Measurements from ENCODE around the gene LSP1.

The LSP1 gene

GRCh38 chr11:1847006-1847735, 5.7 kb upstream of the LSP1 start:
- DNase-seq: no peak
- no peaks in the 10 kb centered on the region for H3K9me3 Mint-ChIP-seq
- H3K4me3 Mint-ChIP-seq: no peak overlapping the region
- H3K4me1 Mint-ChIP-seq (ENCODE audit: low read depth): peaks cover 80% of the 10 kb centered on the region
- H3K27ac Mint-ChIP-seq: no peak overlapping the region
- H3K27me3 Mint-ChIP-seq: no peaks in the 10 kb centered on the region
- no peaks in the 10 kb centered on the region for H3K36me3 Mint-ChIP-seq (ENCODE audit: low read depth)

GRCh38 chr11:1847926-1848639, 4.8 kb upstream of the LSP1 start:
- H3K27me3 Mint-ChIP-seq: no peaks in the 10 kb centered on the region
- H3K27ac Mint-ChIP-seq: peak overlapping the region; percentile 33
- H3K9me3 Mint-ChIP-seq: no peaks in the 10 kb centered on the region
- peaks cover 89% of the 10 kb centered on the region for H3K4me1 Mint-ChIP-seq (ENCODE audit: low read depth)
- peaks cover 3% of the 10 kb centered on the region for H3K36me3 Mint-ChIP-seq (ENCODE audit: low read depth)
- H3K4me3 Mint-ChIP-seq: no peak overlapping the region
- DNase-seq: no peak

- H3K27ac Mint-ChIP-seq: peak overlapping the region; percentile 95
- no peak overlapping the region for H3K4me3 Mint-ChIP-seq
- peaks cover 11% of the 10 kb centered on the region for H3K36me3 Mint-ChIP-seq (ENCODE audit: low read depth)
- DNase-seq: no peak
- no peaks in the 10 kb centered on the region for H3K27me3 Mint-ChIP-seq
- peaks cover 87% of the 10 kb centered on the region for H3K4me1 Mint-ChIP-seq (ENCODE audit: low read depth)
- no peaks in the 10 kb centered on the region for H3K9me3 Mint-ChIP-seq
Measured at GRCh38 chr11:1848640-1849430, 4.0 kb upstream of the LSP1 start.

- H3K4me3 Mint-ChIP-seq: peak overlapping the region; percentile 94
- no peaks in the 10 kb centered on the region for H3K9me3 Mint-ChIP-seq
- peaks cover 82% of the 10 kb centered on the region for H3K4me1 Mint-ChIP-seq (ENCODE audit: low read depth)
- H3K36me3 Mint-ChIP-seq (ENCODE audit: low read depth): peaks cover 20% of the 10 kb centered on the region
- DNase-seq: no peak
- peak overlapping the region; percentile 95 for H3K27ac Mint-ChIP-seq
- no peaks in the 10 kb centered on the region for H3K27me3 Mint-ChIP-seq
Measured at GRCh38 chr11:1851468-1852180, 1.3 kb upstream of the LSP1 start.

GRCh38 chr11:1852271-1852876, 510 bp upstream of the LSP1 start:
- no peak for DNase-seq
- H3K4me3 Mint-ChIP-seq: peak overlapping the region; percentile 94
- peak overlapping the region; percentile 95 for H3K27ac Mint-ChIP-seq
- H3K27me3 Mint-ChIP-seq: no peaks in the 10 kb centered on the region
- H3K9me3 Mint-ChIP-seq: no peaks in the 10 kb centered on the region
- H3K4me1 Mint-ChIP-seq (ENCODE audit: low read depth): peaks cover 80% of the 10 kb centered on the region
- peaks cover 20% of the 10 kb centered on the region for H3K36me3 Mint-ChIP-seq (ENCODE audit: low read depth)

- H3K9me3 Mint-ChIP-seq: no peaks in the 10 kb centered on the region
- peak overlapping the region; percentile 95 for H3K27ac Mint-ChIP-seq
- peaks cover 82% of the 10 kb centered on the region for H3K4me1 Mint-ChIP-seq (ENCODE audit: low read depth)
- H3K36me3 Mint-ChIP-seq (ENCODE audit: low read depth): peaks cover 20% of the 10 kb centered on the region
- H3K27me3 Mint-ChIP-seq: no peaks in the 10 kb centered on the region
- peak; percentile 65 for DNase-seq
- H3K4me3 Mint-ChIP-seq: peak overlapping the region; percentile 94
Measured at GRCh38 chr11:1853376-1854131, 670 bp downstream of the LSP1 start.

GRCh38 chr11:1854132-1854948, 1.5 kb downstream of the LSP1 start:
- peaks cover 78% of the 10 kb centered on the region for H3K4me1 Mint-ChIP-seq (ENCODE audit: low read depth)
- DNase-seq: peak; percentile 56
- peaks cover 21% of the 10 kb centered on the region for H3K36me3 Mint-ChIP-seq (ENCODE audit: low read depth)
- H3K9me3 Mint-ChIP-seq: no peaks in the 10 kb centered on the region
- peak overlapping the region; percentile 94 for H3K4me3 Mint-ChIP-seq
- peak overlapping the region; percentile 95 for H3K27ac Mint-ChIP-seq
- H3K27me3 Mint-ChIP-seq: no peaks in the 10 kb centered on the region

- Mint-ChIP-seq H3K27ac (peak overlapping the region; percentile 52), H3K27me3 (no peaks in the 10 kb centered on the region), H3K4me3 (peak overlapping the region; percentile 94), H3K36me3 (ENCODE audit: low read depth) (peaks cover 22% of the 10 kb centered on the region), H3K9me3 (no peaks in the 10 kb centered on the region), H3K4me1 (ENCODE audit: low read depth) (peaks cover 70% of the 10 kb centered on the region)
- DNase-seq: peak; percentile 68
Measured at GRCh38 chr11:1854949-1855885, 2.3 kb downstream of the LSP1 start.

- Mint-ChIP-seq H3K36me3 (ENCODE audit: low read depth) (peaks cover 22% of the 10 kb centered on the region), H3K4me3 (no peak overlapping the region), H3K27ac (peak overlapping the region; percentile 82), H3K4me1 (ENCODE audit: low read depth) (peaks cover 64% of the 10 kb centered on the region), H3K9me3 (no peaks in the 10 kb centered on the region), H3K27me3 (no peaks in the 10 kb centered on the region)
- DNase-seq: no peak
Measured at GRCh38 chr11:1855886-1856265, 3.0 kb downstream of the LSP1 start.

GRCh38 chr11:1856306-1857005, 3.6 kb downstream of the LSP1 start:
- peaks cover 58% of the 10 kb centered on the region for H3K4me1 Mint-ChIP-seq (ENCODE audit: low read depth)
- no peak for DNase-seq
- peak overlapping the region; percentile 82 for H3K27ac Mint-ChIP-seq
- no peaks in the 10 kb centered on the region for H3K9me3 Mint-ChIP-seq
- no peak overlapping the region for H3K4me3 Mint-ChIP-seq
- H3K36me3 Mint-ChIP-seq (ENCODE audit: low read depth): peaks cover 22% of the 10 kb centered on the region
- no peaks in the 10 kb centered on the region for H3K27me3 Mint-ChIP-seq

- H3K4me3 Mint-ChIP-seq: no peak overlapping the region
- peaks cover 52% of the 10 kb centered on the region for H3K4me1 Mint-ChIP-seq (ENCODE audit: low read depth)
- H3K27ac Mint-ChIP-seq: no peak overlapping the region
- DNase-seq: no peak
- peaks cover 22% of the 10 kb centered on the region for H3K36me3 Mint-ChIP-seq (ENCODE audit: low read depth)
- no peaks in the 10 kb centered on the region for H3K27me3 Mint-ChIP-seq
- H3K9me3 Mint-ChIP-seq: no peaks in the 10 kb centered on the region
Measured at GRCh38 chr11:1857064-1857463, 4.2 kb downstream of the LSP1 start.
